HG03039 (cell line): ENCODE results near the gene TIMELESS.
"Not testable (repeated sequence)": the region's sequence is repeated elsewhere in the genome, so short reads cannot be mapped to it uniquely, and the experiment has no call there.

ENCODE experiments used
- ATAC-seq: cut with Tn5 transposase; IDR thresholded peaks from one replicate; pipeline ENCODE4 v1.9.1; 2021; ENCODE audit warnings: mild to moderate bottlenecking, moderate library complexity; ENCODE audit not compliant: unreplicated experiment

TIMELESS gene

GRCh38 chr12:56411781-56412639 lies 37.2 kb downstream of the TIMELESS start:
- ATAC-seq, result no peak

DNA sequence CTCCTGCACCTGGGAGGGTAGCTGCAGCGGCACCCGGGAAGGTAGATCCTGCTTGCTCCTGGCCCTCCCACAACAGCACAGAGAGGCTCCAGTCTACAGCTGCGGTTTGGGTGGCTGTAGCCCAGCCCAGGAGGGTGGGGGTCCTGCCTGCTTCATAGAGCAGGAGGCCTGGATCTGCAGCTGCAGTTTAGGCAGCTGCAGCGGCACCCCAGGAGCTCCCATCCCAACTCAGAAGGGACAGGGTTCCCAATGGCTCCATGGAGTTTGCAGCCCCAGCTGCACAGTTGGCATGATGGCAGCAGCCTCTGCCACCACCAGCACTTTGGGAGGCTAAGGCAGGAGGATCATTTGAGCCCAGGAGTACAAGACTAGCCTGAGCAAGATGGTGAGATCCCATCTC lies 38.5 kb downstream of the TIMELESS start:
- ATAC-seq, result no peak

DNA sequence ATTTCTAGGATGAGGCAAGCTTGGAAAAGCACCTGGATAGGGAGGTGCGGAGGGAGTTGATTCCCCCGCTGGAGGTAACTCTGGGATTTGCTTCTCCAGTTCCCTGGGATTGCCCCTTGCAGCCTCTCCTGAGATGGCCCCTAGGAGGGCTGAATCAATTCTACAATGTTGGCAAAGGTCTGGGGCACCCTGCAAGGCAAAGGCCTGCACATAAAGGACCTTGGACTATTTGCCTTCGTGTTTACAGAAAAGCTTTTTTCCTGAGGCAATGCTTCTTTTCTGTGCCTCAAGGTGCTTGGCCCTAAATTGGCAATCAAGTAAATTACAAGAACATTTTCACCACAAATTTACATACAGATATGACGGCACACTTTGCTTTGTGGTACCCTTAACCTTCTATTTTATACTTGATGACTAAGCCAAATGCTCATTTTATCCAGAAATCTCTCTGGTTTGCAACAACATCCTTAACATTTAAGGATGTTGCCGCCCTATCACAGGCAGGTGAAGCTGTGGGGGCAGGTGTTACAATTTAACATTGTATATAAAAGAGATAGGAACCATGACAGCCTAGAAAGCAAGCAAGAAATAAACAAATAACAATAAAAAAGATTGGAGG lies 40.3 kb downstream of the TIMELESS start:
- ATAC-seq, result no peak

DNA sequence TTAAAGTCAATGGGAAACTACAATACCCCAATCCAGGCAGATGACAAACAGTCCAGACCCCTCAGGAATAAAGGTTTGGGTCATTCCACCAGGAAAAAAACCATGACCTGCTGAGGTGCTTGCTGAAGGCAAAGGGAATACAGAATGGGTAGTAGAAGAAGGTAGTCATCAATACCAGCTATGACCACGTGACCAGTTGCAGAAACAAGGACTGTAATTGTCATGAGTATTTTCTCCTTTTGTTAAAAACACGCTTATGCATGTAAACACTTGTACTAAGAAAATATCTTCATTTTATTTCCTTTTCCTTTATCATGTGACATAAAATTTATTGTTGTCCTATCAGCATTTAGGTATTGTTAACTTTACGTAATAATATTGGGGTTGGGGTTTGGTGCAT lies 45.0 kb downstream of the TIMELESS start:
- ATAC-seq, result not testable (repeated sequence)

- not testable (repeated sequence) for ATAC-seq
These were observed 47.6 kb downstream of the TIMELESS start for GRCh38 chr12:56401612-56402011.

DNA sequence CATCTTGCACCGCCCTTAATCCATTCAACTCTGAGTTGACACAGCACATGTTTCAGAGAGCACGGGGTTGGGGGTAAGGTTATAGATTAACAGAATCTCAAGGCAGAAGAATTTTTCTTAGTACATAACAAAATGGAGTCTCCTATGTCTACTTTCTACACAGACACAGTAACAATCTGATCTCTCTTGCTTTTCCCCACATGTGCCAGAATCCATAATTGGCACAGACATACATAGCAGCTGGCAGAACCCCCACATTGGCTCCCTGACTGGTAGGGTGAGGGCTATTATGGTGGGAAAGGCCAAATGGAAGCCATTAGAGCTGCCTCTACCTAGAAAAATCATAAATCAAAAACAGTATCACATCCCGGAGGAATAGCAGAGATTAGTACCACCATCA lies 48.1 kb downstream of the TIMELESS start:
- ATAC-seq, result not testable (repeated sequence)

DNA sequence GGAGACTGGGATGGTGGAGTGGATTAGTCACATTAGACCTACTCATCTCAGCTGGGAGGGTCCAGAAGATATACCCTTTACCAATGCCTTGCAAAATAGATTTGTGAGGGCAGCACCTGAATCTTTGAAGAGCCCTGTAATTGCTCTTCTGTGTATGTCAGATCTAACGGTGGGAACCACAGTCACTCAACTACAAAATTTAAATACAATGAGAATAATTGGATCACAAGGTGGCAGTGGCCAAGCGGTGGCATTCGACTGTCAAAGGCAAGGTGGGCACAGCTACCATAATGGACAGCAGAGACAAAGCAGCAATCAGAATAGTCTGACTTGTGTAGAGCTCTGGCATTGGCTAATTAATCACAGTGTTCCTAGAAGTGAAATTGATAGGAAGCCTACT lies 49.8 kb downstream of the TIMELESS start:
- ATAC-seq, result not testable (repeated sequence)

DNA sequence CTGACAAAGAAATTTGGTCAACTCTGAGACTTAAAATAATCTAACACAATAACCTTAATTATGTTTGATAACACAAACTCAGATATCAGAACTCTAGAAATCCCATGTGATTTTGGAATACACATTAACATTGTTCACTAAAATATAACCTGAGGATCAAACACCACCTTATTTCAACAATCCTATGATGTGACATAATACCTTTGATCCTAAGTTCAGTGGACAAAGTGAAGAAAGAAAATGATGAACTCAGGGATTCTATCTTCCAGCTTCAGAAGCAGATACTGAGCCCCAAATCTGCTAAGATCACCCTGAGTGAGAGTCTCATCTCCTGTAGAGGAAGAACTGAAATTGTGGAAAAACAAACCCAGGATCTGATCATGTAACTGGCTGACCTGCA lies 50.9 kb downstream of the TIMELESS start:
- ATAC-seq, result no peak

DNA sequence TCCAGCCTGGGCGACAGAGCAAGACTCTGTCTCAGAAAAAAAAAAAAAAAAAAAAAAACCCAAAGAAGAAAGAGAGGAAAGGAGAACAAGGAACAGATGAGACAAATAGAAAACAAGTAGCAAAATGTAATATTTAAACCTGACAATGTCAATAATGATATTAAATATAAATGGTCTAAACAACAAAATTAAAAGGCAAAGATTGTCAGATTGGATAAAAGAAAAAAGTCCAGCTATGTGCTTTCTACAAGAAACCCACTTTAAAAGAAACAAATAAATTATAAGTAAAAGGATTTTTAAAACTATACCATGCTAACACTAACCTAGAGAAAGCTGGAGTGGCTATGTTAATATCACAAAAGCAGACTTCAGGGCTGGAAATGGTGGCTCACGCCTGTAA lies 56.9 kb downstream of the TIMELESS start:
- no peak for ATAC-seq

GRCh38 chr12:56391721-56392120 lies 57.5 kb downstream of the TIMELESS start:
- ATAC-seq, result no peak

DNA sequence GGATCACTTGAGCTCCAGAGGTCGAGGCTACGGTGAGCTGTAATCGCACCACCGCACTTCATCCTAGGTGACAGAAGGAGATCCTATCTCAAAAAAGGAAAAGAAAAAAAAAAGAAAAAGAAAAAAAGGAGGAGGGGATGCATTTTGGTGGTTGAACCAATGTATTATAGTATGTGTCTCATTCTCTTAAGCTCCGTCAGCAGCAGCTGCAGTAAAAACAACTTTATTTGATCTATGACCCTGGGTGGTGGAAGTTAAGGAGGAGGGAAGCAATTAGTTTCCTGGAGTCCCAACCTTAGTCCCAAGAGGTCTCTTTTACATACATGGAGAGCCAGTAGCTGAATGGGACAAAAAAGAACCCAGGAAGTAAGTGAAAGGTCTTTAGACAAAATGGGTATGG lies 59.8 kb downstream of the TIMELESS start:
- ATAC-seq, result no peak

GRCh38 chr12:56387152-56387736 lies 62.0 kb downstream of the TIMELESS start:
- ATAC-seq, result no peak

- no peak for ATAC-seq
These were observed 63.4 kb downstream of the TIMELESS start for GRCh38 chr12:56385873-56386272.

DNA sequence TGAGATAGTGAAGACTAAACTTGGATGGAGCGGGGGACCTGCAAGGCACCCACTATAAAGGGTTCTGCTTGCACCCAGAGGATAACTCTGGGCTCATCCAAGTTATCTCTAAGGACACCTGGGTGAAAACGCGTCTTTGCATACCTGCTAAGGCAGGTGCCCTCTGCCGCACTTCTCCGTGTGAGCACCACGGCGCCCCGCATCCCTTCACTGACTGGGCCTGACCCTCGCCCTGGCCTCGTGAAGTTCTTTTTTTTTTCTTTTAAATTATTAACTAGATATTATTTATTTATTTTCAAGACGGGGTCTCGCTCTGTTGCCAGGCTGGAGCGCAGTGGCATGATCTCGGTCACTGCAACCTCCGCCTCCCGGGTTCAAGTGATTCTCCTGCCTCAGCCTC lies 66.6 kb downstream of the TIMELESS start:
- ATAC-seq, result no peak

DNA sequence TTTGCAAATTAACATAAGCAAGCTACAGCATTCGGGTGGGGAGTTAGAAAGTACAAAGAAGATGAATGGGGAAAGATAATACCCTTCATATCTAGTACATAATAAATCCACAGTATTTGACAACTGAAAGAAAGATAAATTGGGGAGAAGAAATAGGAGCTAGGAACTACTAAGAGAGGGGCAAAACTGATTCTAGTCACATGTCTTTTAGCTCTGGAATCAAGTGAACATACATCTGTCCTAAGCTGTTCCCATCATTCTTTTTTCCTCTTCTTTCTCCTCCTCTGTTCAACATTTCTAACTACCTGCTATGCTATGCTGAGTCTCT lies 71.3 kb downstream of the TIMELESS start:
- no peak for ATAC-seq

DNA sequence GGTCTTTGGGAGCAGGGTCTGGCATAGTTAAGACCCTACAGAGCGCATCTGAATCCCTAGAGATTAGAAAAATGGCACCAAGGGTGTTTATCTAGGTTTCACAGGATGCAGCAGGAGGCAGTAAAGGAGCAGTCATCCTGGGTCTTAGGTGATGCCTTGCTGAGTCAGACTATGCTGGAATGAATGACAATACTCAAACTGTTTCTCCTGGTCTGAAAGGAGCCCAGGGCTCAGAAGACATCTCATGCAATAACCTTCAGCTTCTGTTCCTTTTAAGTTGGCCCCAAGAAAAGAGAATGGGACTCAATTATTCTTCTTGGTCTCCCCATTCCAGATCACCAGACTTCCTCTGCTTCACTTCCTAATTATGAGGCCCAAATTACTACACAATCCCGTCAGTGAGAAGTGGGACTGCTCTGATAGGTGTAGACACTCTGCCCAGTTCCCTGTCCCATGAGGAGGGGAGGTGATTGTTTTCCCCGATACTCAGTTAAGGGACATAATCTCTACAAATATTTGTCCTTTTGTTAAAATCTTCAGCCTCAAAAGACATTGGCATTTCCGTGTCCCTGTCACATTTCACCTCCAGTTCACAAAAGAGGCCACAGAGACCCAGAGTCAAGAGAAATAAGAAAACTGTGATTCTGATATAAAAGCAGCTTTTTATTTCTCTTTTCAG lies 71.8 kb downstream of the TIMELESS start:
- ATAC-seq, result no peak

- ATAC-seq, result no peak
These were observed 73.4 kb downstream of the TIMELESS start for GRCh38 chr12:56375598-56376434.

DNA sequence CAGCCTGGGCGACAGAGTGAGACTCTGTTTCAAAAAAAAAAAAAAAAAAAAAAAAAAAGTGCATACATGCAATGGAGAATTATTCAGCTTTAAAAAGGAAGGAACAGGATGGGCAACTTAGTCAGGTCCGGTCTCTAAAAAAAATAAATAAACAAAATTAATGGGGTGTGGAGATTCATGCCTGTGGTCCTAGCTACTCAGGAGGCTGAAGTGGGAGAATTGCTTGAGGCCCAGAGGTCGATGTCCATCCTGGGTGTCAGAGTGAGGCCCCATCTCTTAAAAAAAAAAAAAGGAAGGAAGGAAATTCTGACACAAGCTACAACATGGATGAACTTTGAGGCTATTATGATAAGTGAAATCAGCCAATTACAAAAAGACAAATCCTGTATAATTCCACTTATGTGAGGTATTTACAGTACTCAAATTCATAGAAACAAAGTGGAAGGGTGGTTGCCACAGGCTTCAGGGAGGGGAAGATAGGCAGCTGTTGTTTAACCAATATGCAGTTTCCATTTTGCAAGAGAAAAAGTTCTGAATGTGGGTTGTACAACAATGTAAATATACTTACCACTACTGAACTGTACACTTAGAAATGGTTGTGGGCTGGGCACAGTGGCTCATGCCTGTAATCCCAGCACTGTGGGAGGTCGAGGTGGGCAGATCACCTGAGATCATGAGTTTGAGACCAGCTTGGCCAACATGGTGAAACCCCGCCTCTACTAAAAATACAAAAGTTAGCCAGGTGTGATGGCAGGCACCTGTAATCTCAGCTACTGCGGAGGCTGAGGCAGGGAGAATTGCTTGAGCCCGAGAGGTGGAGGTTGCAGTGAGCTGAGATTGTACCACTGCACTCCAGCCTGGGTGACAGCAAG lies 74.3 kb downstream of the TIMELESS start:
- ATAC-seq, result no peak

- no peak for ATAC-seq
These were observed 75.7 kb downstream of the TIMELESS start for GRCh38 chr12:56373515-56373914.

DNA sequence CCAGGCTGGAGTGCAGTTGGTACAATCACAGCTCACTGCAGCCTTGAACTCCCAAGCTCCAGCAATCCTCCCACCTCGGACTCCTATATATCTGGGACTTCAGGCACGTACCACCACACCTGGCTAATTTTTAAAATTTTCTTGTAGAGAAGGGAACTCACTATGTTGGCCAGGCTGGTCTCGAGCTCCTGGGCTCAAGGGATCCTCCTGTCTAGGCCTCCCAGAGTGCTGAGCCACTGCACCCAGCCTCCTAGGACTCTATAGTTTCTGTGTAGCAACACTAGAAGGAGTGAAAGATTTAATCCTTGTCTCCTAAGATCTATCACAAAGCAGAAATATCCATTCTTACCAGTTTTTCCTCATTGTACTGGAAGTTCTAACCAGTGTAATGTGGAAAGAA lies 82.3 kb downstream of the TIMELESS start:
- ATAC-seq, result no peak
